ENCODE data around the gene CACNA1C. TPM values are rescaled to one million over a fixed set of nuclear protein-coding genes. Genes with fewer than 3 reads are reported as not detected.

CACNA1C gene
- polyA plus RNA-seq, 1 donor from 2014 or later, result 0.06 TPM

GRCh38 chr12:2691006-2691344 lies 638.2 kb downstream of the CACNA1C start:
- peaks cover 19% of the 10 kb centered on the region for H3K27me3 Mint-ChIP-seq
- H3K27ac Mint-ChIP-seq, result peak overlapping the region in 2 of 3 donors; percentile 72 to 73
- H3K36me3 Mint-ChIP-seq, result peaks cover 7% of the 10 kb centered on the region
- no peaks in the 10 kb centered on the region for H3K9me3 Mint-ChIP-seq
- peak overlapping the region; percentile 89 to 94 (median 92) for H3K4me3 Mint-ChIP-seq
- H3K4me1 Mint-ChIP-seq, result peaks cover 7 to 19% (median 16%) of the 10 kb centered on the region in 3 donors

GRCh38 chr12:2691345-2692071 lies 638.7 kb downstream of the CACNA1C start:
- H3K4me3 Mint-ChIP-seq, result peak overlapping the region; percentile 92 to 98 (median 96)
- peaks cover 7% of the 10 kb centered on the region for H3K36me3 Mint-ChIP-seq
- peak overlapping the region; percentile 73 to 93 (median 74) for H3K27ac Mint-ChIP-seq
- H3K27me3 Mint-ChIP-seq, result peaks cover 23% of the 10 kb centered on the region
- H3K4me1 Mint-ChIP-seq, result peaks cover 7 to 19% (median 16%) of the 10 kb centered on the region in 3 donors
- H3K9me3 Mint-ChIP-seq, result no peaks in the 10 kb centered on the region

- Mint-ChIP-seq H3K4me1 (peaks cover 7 to 19% (median 16%) of the 10 kb centered on the region in 3 donors), H3K36me3 (peaks cover 7% of the 10 kb centered on the region), H3K27ac (peak overlapping the region; percentile 3 to 93 (median 74)), H3K4me3 (peak overlapping the region; percentile 92 to 98 (median 96)), H3K9me3 (no peaks in the 10 kb centered on the region), H3K27me3 (peaks cover 26% of the 10 kb centered on the region)
Observed at GRCh38 chr12:2692080-2692479, 639.3 kb downstream of the CACNA1C start.

DNA sequence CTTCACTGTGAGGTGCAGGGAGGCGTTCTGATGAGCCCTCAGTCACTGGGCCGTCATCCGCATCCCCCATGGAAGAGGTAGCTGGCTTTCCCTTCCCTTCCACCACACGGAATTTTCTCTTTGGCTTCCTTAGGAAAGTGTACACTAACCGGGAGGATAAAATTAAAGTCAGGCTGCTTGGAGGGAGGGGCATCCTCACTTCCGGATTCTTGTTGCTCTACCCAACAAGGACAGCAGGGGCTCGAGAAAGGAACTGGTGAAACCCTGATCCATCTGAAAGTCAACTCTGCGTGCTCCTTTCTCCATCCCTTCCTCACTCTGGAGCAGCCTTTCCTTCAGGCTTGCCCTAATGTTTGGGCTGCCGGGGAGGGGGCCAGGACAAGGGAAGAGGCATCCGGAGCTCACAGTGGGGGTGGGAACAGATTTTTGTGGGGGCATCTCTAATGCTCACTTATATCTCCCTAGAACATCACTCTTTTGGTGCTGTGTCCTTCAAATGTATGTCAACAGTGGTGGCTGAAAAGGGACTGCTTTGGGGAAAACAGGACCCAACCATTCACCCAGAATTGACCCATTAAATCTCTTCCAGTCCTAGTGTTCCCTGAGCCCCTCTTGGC lies 640.6 kb downstream of the CACNA1C start:
- peaks cover 35% of the 10 kb centered on the region for H3K27me3 Mint-ChIP-seq
- H3K36me3 Mint-ChIP-seq, result peaks cover 7% of the 10 kb centered on the region
- peak overlapping the region in 1 of 3 donors; percentile 75 for H3K27ac Mint-ChIP-seq
- H3K4me3 Mint-ChIP-seq, result peak overlapping the region; percentile 10 to 87 (median 74)
- no peaks in the 10 kb centered on the region for H3K9me3 Mint-ChIP-seq
- H3K4me1 Mint-ChIP-seq, result peaks cover 7 to 19% (median 16%) of the 10 kb centered on the region in 3 donors

- Mint-ChIP-seq H3K36me3 (peaks cover 7% of the 10 kb centered on the region), H3K4me3 (peak overlapping the region in 1 of 4 donors; percentile 87), H3K27ac (no peak overlapping the region), H3K27me3 (peaks cover 38% of the 10 kb centered on the region), H3K9me3 (no peaks in the 10 kb centered on the region), H3K4me1 (peaks cover 7 to 19% (median 14%) of the 10 kb centered on the region in 3 donors)
Observed at GRCh38 chr12:2693980-2694610, 641.3 kb downstream of the CACNA1C start.

- peak overlapping the region in 1 of 4 donors; percentile 30 for H3K4me3 Mint-ChIP-seq
- H3K27me3 Mint-ChIP-seq, result peaks cover 37% of the 10 kb centered on the region
- H3K4me1 Mint-ChIP-seq, result peaks cover 5 to 14% (median 12%) of the 10 kb centered on the region in 3 donors
- H3K27ac Mint-ChIP-seq, result no peak overlapping the region
- no peaks in the 10 kb centered on the region for H3K9me3 Mint-ChIP-seq
- peaks cover 4% of the 10 kb centered on the region for H3K36me3 Mint-ChIP-seq
Observed at GRCh38 chr12:2696136-2696535, 643.3 kb downstream of the CACNA1C start.

DNA sequence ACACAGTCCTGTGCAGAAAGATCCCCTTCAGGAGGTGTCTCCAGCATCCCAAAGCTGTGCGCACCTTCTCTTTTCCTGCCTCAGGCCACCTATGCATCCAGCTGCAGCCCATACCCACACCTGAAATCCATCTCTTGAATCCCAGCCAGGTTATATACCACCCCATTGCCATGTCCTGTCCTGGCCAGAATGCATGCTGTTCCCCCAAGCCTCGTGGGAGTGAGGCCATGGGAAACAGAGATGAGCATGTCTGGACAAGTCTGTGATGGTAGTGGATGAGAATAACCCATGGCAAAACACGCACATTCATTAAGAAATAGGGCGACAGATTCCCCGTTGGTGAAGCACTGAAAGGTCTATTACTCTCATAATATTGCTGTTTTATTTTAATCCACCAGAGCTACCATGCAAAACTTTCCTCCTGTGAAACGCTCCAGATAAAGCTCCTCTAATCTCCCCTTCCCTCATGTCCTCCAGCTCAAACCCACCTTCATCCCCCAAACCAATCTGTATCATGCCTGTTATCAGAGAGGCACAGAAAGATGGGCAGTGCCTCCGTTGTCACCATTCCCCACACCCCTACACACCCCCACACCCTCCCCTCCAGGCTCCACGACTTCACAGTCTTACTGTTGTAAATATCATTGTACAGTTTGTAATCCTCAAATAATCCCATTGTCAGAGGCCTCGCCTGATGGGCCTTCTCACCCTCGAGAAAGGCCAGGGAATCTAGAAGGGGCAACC lies 644.4 kb downstream of the CACNA1C start:
- peaks cover under 1 to 8% (median 6%) of the 10 kb centered on the region in 3 donors for H3K4me1 Mint-ChIP-seq
- H3K9me3 Mint-ChIP-seq, result no peaks in the 10 kb centered on the region
- H3K4me3 Mint-ChIP-seq, result no peak overlapping the region
- H3K36me3 Mint-ChIP-seq, result peaks cover 4% of the 10 kb centered on the region
- H3K27me3 Mint-ChIP-seq, result peaks cover 36% of the 10 kb centered on the region
- H3K27ac Mint-ChIP-seq, result no peak overlapping the region

DNA sequence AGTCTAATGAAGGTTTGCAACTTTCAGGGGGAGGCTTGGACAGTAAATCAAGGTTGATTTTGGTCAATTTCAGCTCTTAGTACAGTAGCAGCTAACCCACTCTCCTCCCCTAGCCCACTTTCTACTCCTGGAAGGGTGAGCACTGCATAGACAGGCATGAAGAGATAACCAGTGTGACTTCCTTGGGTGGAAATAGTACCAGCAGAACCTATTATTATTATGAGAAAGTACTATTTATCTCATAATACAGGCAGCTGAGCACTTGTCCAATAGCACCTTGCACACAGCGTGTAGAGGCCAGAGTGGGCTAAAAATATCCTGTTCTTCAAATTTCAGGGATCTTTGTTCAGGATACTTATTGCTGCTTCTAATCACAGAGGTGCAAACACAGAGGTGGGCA lies 645.8 kb downstream of the CACNA1C start:
- Mint-ChIP-seq H3K4me3 (no peak overlapping the region), H3K27ac (no peak overlapping the region), H3K36me3 (peaks cover 3% of the 10 kb centered on the region), H3K9me3 (peaks cover 0 to 3% (median 0%) of the 10 kb centered on the region in 3 donors), H3K27me3 (peaks cover 32% of the 10 kb centered on the region), H3K4me1 (peaks cover 0 to 3% (median 1%) of the 10 kb centered on the region in 3 donors)

DNA sequence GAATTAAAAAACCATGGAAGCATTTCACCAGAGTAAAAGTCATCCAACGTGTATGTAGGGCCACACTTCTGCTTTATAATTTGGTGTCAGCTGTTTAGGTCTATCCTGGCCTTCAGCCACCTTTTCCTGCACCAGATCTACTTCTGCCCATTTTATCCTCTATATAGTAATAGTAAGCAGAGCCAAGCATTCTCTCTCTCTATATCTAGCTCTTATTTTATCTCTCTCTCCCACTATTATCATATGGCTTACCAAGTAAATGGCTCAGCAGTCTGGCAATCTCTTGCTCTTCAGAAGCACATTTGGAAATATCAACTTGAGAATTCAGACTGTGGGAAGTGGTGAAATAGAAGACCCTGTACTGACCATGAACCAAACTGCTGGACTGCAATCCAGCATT lies 657.9 kb downstream of the CACNA1C start:
- no peak overlapping the region for H3K27ac Mint-ChIP-seq
- H3K36me3 Mint-ChIP-seq, result peaks cover 4% of the 10 kb centered on the region
- H3K4me3 Mint-ChIP-seq, result no peak overlapping the region
- no peaks in the 10 kb centered on the region for H3K4me1 Mint-ChIP-seq
- peaks cover 6 to 23% (median 22%) of the 10 kb centered on the region in 3 donors for H3K9me3 Mint-ChIP-seq
- H3K27me3 Mint-ChIP-seq, result peaks cover 6% of the 10 kb centered on the region

DNA sequence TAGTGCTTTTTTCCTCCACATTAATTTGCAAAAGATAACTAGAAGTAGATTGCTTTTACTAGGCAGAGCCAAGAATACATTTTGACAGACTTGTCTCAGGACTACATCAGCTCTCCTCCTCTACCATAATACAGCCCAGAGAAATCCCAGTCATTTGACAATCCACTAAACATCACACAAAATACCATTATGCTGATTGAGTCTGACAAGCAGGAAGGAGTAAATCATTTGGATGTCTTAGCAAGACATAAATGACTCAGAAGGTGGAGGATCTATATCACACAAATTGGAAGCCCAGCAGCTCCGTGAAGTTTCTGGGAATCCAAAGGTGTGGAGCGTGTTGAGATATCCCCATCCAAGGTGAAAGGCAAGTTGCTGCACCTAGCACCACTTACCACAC lies 666.6 kb downstream of the CACNA1C start:
- Mint-ChIP-seq H3K9me3 (no peaks in the 10 kb centered on the region), H3K4me3 (no peak overlapping the region), H3K27me3 (peaks cover 14% of the 10 kb centered on the region), H3K4me1 (no peaks in the 10 kb centered on the region), H3K27ac (no peak overlapping the region), H3K36me3 (no peaks in the 10 kb centered on the region)

DNA sequence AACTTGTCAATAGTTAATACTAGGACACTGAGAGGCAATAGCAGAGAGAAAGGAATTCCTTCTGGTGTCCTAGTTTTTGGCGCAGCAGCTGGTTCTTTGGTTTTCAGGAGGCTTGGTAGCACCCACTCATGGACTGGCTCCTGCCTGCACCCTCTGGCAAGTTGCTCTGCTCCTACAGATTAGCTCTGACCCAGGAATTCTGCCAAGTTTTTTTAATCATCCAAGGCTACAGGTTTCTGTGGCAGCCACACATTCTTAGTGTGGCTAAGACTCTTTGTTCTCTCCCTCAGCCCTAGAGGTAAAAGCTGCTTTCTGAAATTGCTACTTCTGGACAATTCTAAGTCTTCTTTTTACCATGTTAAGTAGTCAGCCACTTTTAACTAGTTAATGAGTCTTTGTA lies 670.0 kb downstream of the CACNA1C start:
- Mint-ChIP-seq H3K27ac (no peak overlapping the region), H3K4me3 (no peak overlapping the region), H3K36me3 (no peaks in the 10 kb centered on the region), H3K4me1 (no peaks in the 10 kb centered on the region), H3K27me3 (peaks cover 1% of the 10 kb centered on the region), H3K9me3 (no peaks in the 10 kb centered on the region)

- Mint-ChIP-seq H3K4me1 (peaks cover 0 to 2% (median 0%) of the 10 kb centered on the region in 3 donors), H3K27ac (no peak overlapping the region), H3K36me3 (peaks cover 3% of the 10 kb centered on the region), H3K9me3 (peaks cover 0 to 4% (median 0%) of the 10 kb centered on the region in 3 donors), H3K4me3 (no peak overlapping the region), H3K27me3 (peaks cover 48% of the 10 kb centered on the region)
Observed at GRCh38 chr12:2732290-2732689, 679.5 kb downstream of the CACNA1C start.

- Mint-ChIP-seq H3K27me3 (peaks cover 45% of the 10 kb centered on the region), H3K9me3 (peaks cover 0 to 4% (median 0%) of the 10 kb centered on the region in 3 donors), H3K27ac (no peak overlapping the region), H3K4me3 (no peak overlapping the region), H3K36me3 (peaks cover 3% of the 10 kb centered on the region), H3K4me1 (peaks cover 0 to 3% (median 0%) of the 10 kb centered on the region in 3 donors)
Observed at GRCh38 chr12:2733493-2734355, 680.9 kb downstream of the CACNA1C start.

DNA sequence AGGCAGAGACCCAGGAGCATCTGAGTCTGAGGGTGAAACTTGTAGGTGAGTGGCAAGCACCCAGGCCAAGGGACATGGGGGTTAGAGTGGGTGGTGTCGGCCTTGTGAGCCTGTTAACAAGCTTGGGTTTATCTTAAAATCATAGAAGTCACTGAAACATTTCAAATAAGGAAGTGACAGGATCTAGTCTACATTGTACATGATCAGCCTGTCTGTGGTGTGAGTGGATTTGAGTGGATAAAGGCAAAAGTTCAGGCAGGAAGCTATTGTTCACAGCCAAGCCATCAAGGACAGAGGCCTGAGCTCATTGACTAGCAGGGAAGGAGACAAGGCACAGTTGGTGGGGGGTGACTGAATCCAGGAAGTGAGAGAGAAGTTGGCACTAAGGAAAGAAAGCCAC lies 682.6 kb downstream of the CACNA1C start:
- peaks cover 41% of the 10 kb centered on the region for H3K27me3 Mint-ChIP-seq
- H3K4me1 Mint-ChIP-seq, result peaks cover 0 to 3% (median 1%) of the 10 kb centered on the region in 3 donors
- H3K27ac Mint-ChIP-seq, result no peak overlapping the region
- H3K36me3 Mint-ChIP-seq, result peaks cover 3% of the 10 kb centered on the region
- H3K9me3 Mint-ChIP-seq, result no peaks in the 10 kb centered on the region
- H3K4me3 Mint-ChIP-seq, result no peak overlapping the region
